Activated CD8-positive, alpha-beta T cell treated with anti-CD3 and anti-CD28 coated beads for 36 hours (primary cell): Measurements from ENCODE around the gene SPACA6. TPM values are rescaled to one million over a fixed set of nuclear protein-coding genes. Genes with fewer than 3 reads are reported as not detected.
"Not testable (repeated sequence)": the region's sequence is repeated elsewhere in the genome, so short reads cannot be mapped to it uniquely, and the experiment has no call there.

ENCODE experiments used
- ATAC-seq: fragments of 200-7000 bp; cut with Tn5 transposase; one replicate; pipeline ENCODE4 v1.10.0; 2021; ENCODE audit warnings: mild to moderate bottlenecking, moderate library complexity
- CTCF ChIA-PET: fragments of 350-600 bp; sonication (Branson Sonifier 250); formaldehyde crosslinking; loops from one replicate; lab custom pipeline; 2021; ENCODE audit warnings: antibody characterized with exemption; lab: Charles Lee
- POLR2A ChIA-PET: fragments of 350-600 bp; sonication (Branson Sonifier 250); formaldehyde crosslinking; loops from one replicate; lab custom pipeline; 2021; ENCODE audit warnings: antibody characterized with exemption; lab: Charles Lee
- DNase-seq: peaks from one replicate; pipeline ENCODE4 v3.0.0-alpha.2; 2020
- H3K27ac Mint-ChIP-seq: one replicate; pipeline ENCODE4 v1.8.0; 2021; ENCODE audit warnings: mild to moderate bottlenecking, mixed read lengths
- H3K27me3 Mint-ChIP-seq: one replicate; pipeline ENCODE4 v1.8.0; 2021; ENCODE audit warnings: mixed read lengths
- H3K36me3 Mint-ChIP-seq: one replicate; pipeline ENCODE4 v1.8.0; 2021; ENCODE audit warnings: low read depth, mixed read lengths
- H3K4me1 Mint-ChIP-seq: one replicate; pipeline ENCODE4 v1.8.0; 2021; ENCODE audit warnings: low read depth, mixed read lengths
- H3K4me3 Mint-ChIP-seq: one replicate; pipeline ENCODE4 v1.8.0; 2021; ENCODE audit warnings: mild to moderate bottlenecking, moderate library complexity, mixed read lengths
- H3K9me3 Mint-ChIP-seq: one replicate; pipeline ENCODE4 v1.8.0; 2021; ENCODE audit warnings: mixed read lengths
- CTCF ChIP-seq: fragments of 200-600 bp; IDR thresholded peaks from one replicate; pipeline ENCODE4 v1.8.0; 2022; ENCODE audit warnings: antibody characterized with exemption, mild to moderate bottlenecking
- intact Hi-C: fragments of 100-400 bp; cut with micrococcal nuclease; formaldehyde crosslinking; loops from one replicate; pipeline ENCODE4 v1.10.0; 2022
- total RNA-seq, 2 experiments: library from RNA; stranded (reverse); gene quantifications; one replicate each; pipeline ENCODE4 v1.2.3, GENCODE V29; 2021

SPACA6 gene
- total RNA-seq, 2 experiments from 2014 or later = 2.4 to 4.6 TPM

GRCh38 chr19:51737389-51737788 lies 44.3 kb downstream of the SPACA6 start:
- DNase-seq (no peak), ATAC-seq (no peak)
- no peak for TF ChIP-seq CTCF
- POLR2A ChIA-PET = no interaction called here
- no peak overlapping the region for H3K4me3 Mint-ChIP-seq
- no peaks in the 10 kb centered on the region for H3K36me3 Mint-ChIP-seq
- intact Hi-C loops = no loop called here
- no peak overlapping the region for H3K27ac Mint-ChIP-seq
- H3K27me3 Mint-ChIP-seq = peaks cover 14% of the 10 kb centered on the region
- no peaks in the 10 kb centered on the region for H3K9me3 Mint-ChIP-seq
- CTCF ChIA-PET = interaction anchor here (0.8 to 1.0 kb wide), 3 partner anchors 40 to 80 kb away, joined by 3 to 4 read pairs (median 4); no protein-coding TSS in a partner anchor
- no peaks in the 10 kb centered on the region for H3K4me1 Mint-ChIP-seq

- CTCF ChIA-PET = interaction anchor here (1.0 kb wide), 3 partner anchors 40 to 100 kb away, joined by 3 to 4 read pairs (median 3); no protein-coding TSS in a partner anchor
- intact Hi-C loops = no loop called here
- DNase-seq = no peak
Measured at GRCh38 chr19:51737924-51738323, 44.8 kb downstream of the SPACA6 start.

GRCh38 chr19:51738523-51738922 lies 45.4 kb downstream of the SPACA6 start:
- intact Hi-C loops, DNase-seq, H3K27ac Mint-ChIP-seq, H3K4me3 Mint-ChIP-seq, H3K4me1 Mint-ChIP-seq, ATAC-seq, H3K9me3 Mint-ChIP-seq, H3K36me3 Mint-ChIP-seq: not testable (repeated sequence)
- CTCF ChIA-PET = interaction anchor here (1.0 kb wide), 2 partner anchors 82 to 100 kb away, joined by 3 to 4 read pairs; no protein-coding TSS in a partner anchor
- POLR2A ChIA-PET = interaction anchor here (0.6 kb wide), 1 partner anchor 11 kb away, joined by 3 read pairs; no protein-coding TSS in a partner anchor
- peaks cover 19% of the 10 kb centered on the region for H3K27me3 Mint-ChIP-seq

More at GRCh38 chr19:51737924-51738323, 44.8 kb downstream of the SPACA6 start:
- Mint-ChIP-seq H3K36me3 (no peaks in the 10 kb centered on the region), H3K9me3 (no peaks in the 10 kb centered on the region), H3K27ac (no peak overlapping the region), H3K4me3 (no peak overlapping the region), H3K4me1 (no peaks in the 10 kb centered on the region), H3K27me3 (peaks cover 16% of the 10 kb centered on the region)
- TF ChIP-seq CTCF = no peak
- POLR2A ChIA-PET = interaction anchor here (0.6 kb wide), 1 partner anchor 12 kb away, joined by 3 read pairs; no protein-coding TSS in a partner anchor
- ATAC-seq = no peak

GRCh38 chr19:51739466-51740213 lies 46.5 kb downstream of the SPACA6 start:
- Mint-ChIP-seq H3K36me3 (no peaks in the 10 kb centered on the region), H3K27ac (no peak overlapping the region), H3K9me3 (no peaks in the 10 kb centered on the region), H3K27me3 (peaks cover 20% of the 10 kb centered on the region), H3K4me1 (no peaks in the 10 kb centered on the region), H3K4me3 (no peak overlapping the region)
- no peak for DNase-seq
- POLR2A ChIA-PET = no interaction called here
- no peak for TF ChIP-seq CTCF
- intact Hi-C loops = no loop called here
- CTCF ChIA-PET = interaction anchor here (1.2 kb wide), 1 partner anchor 38 kb away, joined by 3 read pairs; no protein-coding TSS in a partner anchor
- ATAC-seq = no peak

- ChIA-PET POLR2A (no interaction called here), CTCF (interaction anchor here (1.2 kb wide), 1 partner anchor 38 kb away, joined by 3 read pairs; no protein-coding TSS in a partner anchor)
- ATAC-seq (no peak), DNase-seq (no peak)
- intact Hi-C loops = no loop called here
- H3K27ac Mint-ChIP-seq = no peak overlapping the region
- no peaks in the 10 kb centered on the region for H3K9me3 Mint-ChIP-seq
- no peaks in the 10 kb centered on the region for H3K36me3 Mint-ChIP-seq
- H3K4me1 Mint-ChIP-seq = no peaks in the 10 kb centered on the region
- H3K27me3 Mint-ChIP-seq = peaks cover 18% of the 10 kb centered on the region
- H3K4me3 Mint-ChIP-seq = no peak overlapping the region
- TF ChIP-seq CTCF = no peak
Measured at GRCh38 chr19:51740356-51740755, 47.2 kb downstream of the SPACA6 start.
